ENCODE measurements around the gene RAD51B.
"Not testable (repeated sequence)": the region's sequence is repeated elsewhere in the genome, so short reads cannot be mapped to it uniquely, and the experiment has no call there.

The RAD51B gene

DNA sequence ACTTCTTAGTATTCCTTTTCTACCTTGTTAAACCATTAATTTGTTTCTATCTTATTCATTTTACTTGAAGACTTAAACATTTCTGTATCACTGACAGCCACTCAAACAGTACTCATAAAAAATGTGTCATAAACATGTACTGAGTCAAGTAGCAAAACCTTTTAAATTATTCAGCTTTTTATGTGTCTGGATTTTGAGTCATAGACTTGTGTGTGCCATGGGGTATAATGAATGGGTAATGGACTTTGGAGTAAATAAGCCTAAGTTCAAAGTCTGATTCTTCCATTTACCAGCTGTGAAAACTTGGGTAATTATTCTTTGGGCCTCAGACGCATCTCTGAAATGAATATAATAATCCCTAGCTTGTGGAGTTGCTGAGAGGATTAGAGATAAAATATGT lies 199.0 kb downstream of the RAD51B start:
- no peak for FAIRE-seq
- TF ChIP-seq PAX5 (IDR thresholded peaks at IDR 0.05; ENCODE audit: insufficient read depth, low read length, severe bottlenecking) = no peak
- no peak for TF ChIP-seq SPI1 (IDR thresholded peaks at IDR 0.05; ENCODE audit: low read depth, low read length)
- TF ChIP-seq POU2F2 (IDR thresholded peaks at IDR 0.05; ENCODE audit: low read depth, low read length) = no peak
- TF ChIP-seq POLR2AphosphoS5 (IDR thresholded peaks at IDR 0.05; ENCODE audit: low read depth, low read length) = no peak
- TF ChIP-seq TAF1 (IDR thresholded peaks at IDR 0.05; ENCODE audit: low read depth, low read length) = no peak
- TF ChIP-seq POLR2A (IDR thresholded peaks at IDR 0.05; ENCODE audit: low read depth, low read length) = no peak
- no peak for DNase-seq (ENCODE audit: insufficient read length, low spot score)

DNA sequence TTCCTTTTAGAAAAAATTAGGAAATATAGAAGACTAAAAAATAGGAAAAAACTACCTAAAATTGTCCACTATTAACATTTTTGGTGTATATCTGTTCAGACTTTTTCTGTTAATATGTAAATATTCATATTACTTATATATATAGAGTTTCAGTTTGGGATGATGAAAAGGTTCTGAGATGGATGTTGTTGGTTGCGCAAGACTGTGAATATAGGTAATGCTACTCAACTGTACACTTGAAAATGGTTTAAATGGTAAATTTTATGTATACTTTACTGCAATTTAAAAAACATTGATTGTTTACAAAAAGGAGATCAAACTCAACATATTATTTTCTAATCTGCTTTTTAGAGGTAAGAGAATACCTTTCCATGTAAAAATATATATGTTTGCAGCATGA lies 200.9 kb downstream of the RAD51B start:
- no peak for TF ChIP-seq POU2F2 (IDR thresholded peaks at IDR 0.05; ENCODE audit: low read depth, low read length)
- TF ChIP-seq TAF1 (IDR thresholded peaks at IDR 0.05; ENCODE audit: low read depth, low read length) = no peak
- TF ChIP-seq POLR2A (IDR thresholded peaks at IDR 0.05; ENCODE audit: low read depth, low read length) = no peak
- no peak for TF ChIP-seq POLR2AphosphoS5 (IDR thresholded peaks at IDR 0.05; ENCODE audit: low read depth, low read length)
- no peak for TF ChIP-seq PAX5 (IDR thresholded peaks at IDR 0.05; ENCODE audit: insufficient read depth, low read length, severe bottlenecking)
- TF ChIP-seq SPI1 (IDR thresholded peaks at IDR 0.05; ENCODE audit: low read depth, low read length) = no peak
- DNase-seq (ENCODE audit: insufficient read length, low spot score) = no peak
- FAIRE-seq = no peak

DNA sequence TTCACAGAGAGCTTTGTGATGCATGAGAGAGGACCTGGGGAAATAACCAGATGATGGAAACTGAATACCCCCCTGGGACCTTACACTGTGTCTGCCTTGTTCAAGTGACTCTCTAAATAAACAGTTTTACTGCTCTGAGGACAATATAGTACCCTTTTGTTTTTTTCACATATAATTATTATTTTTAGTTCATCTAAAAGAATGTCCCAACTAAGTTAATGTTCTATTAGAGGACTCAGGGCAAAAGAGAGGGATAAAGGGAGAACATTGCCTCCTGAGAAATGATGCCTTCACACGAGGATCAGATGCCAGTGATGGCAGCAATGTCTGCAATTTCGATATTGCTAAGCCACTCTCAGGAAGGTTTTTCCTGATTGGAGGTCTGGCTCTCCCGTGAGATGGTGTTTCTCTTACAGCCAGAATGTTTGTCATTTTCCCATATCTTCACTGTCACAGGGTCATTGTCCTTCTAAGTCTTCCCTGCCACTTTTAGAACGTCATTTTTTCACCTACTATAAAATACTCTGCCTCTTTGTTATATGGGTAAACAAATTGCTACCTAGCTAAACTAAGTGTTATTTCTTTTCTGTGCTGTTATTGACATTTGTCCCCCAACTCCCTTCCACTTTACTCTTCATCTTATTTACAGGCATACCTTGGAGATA lies 201.6 kb downstream of the RAD51B start:
- no peak for DNase-seq (ENCODE audit: insufficient read length, low spot score)
- TF ChIP-seq PAX5 (IDR thresholded peaks at IDR 0.05; ENCODE audit: insufficient read depth, low read length, severe bottlenecking) = no peak
- TF ChIP-seq SPI1 (IDR thresholded peaks at IDR 0.05; ENCODE audit: low read depth, low read length) = no peak
- no peak for TF ChIP-seq POU2F2 (IDR thresholded peaks at IDR 0.05; ENCODE audit: low read depth, low read length)
- no peak for TF ChIP-seq TAF1 (IDR thresholded peaks at IDR 0.05; ENCODE audit: low read depth, low read length)
- TF ChIP-seq POLR2A (IDR thresholded peaks at IDR 0.05; ENCODE audit: low read depth, low read length) = no peak
- no peak for TF ChIP-seq POLR2AphosphoS5 (IDR thresholded peaks at IDR 0.05; ENCODE audit: low read depth, low read length)
- FAIRE-seq = peak; percentile 45

DNA sequence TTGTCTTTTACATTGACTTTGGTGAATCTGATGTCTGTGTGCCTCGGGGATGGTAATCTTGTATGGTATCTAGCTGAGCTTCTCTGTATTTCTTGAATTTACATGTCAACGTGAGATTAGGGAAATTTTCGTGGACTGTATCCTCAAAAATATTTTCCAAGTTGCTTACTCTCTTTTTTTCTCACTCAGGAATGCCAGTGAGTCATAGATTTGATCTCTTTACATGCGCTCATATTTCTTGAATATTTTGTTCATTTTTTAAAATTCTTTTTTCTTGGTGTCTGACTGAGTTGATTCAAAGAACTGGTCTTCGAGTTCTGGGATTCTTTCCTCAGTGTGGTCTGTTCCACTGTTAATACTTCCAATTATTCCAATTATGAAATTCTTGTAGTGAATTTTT lies 207.7 kb downstream of the RAD51B start:
- no peak for TF ChIP-seq POLR2A (IDR thresholded peaks at IDR 0.05; ENCODE audit: low read depth, low read length)
- no peak for TF ChIP-seq TAF1 (IDR thresholded peaks at IDR 0.05; ENCODE audit: low read depth, low read length)
- no peak for TF ChIP-seq POLR2AphosphoS5 (IDR thresholded peaks at IDR 0.05; ENCODE audit: low read depth, low read length)
- TF ChIP-seq POU2F2 (IDR thresholded peaks at IDR 0.05; ENCODE audit: low read depth, low read length) = no peak
- no peak for TF ChIP-seq SPI1 (IDR thresholded peaks at IDR 0.05; ENCODE audit: low read depth, low read length)
- no peak for DNase-seq (ENCODE audit: insufficient read length, low spot score)
- FAIRE-seq = no peak

DNA sequence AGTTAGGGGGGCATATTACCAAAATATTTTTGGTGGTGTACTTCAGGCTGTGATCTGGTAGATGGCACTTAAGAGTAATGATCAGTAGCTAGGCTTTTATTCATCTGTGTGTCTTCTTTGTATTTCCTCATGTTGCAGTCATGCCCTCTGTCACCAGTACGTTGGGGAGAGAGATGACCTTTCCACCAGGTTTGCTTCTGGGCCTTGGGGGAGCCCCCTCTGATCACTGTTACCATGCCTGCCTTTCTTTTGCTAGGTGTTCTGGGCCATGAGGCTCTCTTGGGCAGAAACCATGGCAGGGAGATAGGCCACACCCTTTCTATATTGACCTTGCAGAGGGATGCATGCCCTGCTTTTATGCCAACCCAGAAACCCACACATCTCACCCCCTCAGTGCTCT lies 208.5 kb downstream of the RAD51B start:
- DNase-seq (ENCODE audit: insufficient read length, low spot score) (no peak), FAIRE-seq (no peak)
- no peak for TF ChIP-seq POLR2A (IDR thresholded peaks at IDR 0.05; ENCODE audit: low read depth, low read length)
- TF ChIP-seq TAF1 (IDR thresholded peaks at IDR 0.05; ENCODE audit: low read depth, low read length) = no peak
- no peak for TF ChIP-seq POU2F2 (IDR thresholded peaks at IDR 0.05; ENCODE audit: low read depth, low read length)
- TF ChIP-seq PAX5 (IDR thresholded peaks at IDR 0.05; ENCODE audit: insufficient read depth, low read length, severe bottlenecking) = no peak

DNA sequence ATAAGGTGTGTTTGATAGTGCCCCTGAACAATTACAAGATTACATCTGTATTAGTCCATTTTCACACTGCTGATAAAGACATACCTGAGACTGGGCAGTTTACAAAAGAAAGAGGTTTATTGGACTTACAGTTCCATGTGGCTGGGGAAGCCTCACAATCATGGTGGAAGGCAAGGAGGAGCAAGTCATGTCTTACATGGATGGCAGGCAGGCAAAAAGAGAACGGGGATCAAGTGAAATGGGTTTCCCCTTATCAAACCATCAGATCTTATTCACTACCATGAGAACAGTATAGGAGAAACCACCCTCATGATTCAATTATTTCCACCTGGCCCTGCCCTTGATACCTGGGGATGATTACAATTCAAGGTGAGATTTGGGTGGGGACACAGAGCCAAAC lies 211.4 kb downstream of the RAD51B start:
- FAIRE-seq; DNase-seq (ENCODE audit: insufficient read length, low spot score): not testable (repeated sequence)

DNA sequence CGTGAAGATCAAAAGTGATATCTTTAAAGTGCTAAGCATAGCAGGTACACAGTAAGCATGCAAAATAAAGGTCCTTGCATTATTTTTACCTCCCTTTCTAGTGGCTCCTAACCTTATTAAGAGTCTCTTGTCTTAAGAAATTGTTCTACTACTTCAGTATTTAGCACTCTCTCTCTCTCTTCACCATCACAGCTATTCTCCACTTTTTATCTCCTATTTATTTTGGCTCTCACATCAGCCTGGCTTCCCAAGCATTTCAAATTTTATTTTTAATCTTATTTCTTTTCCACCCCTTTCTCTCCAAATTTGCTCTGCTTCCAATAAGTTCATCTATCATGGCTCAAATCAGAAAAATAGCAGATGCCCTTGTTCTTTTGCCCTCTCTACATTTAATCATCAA lies 212.6 kb downstream of the RAD51B start:
- FAIRE-seq (no peak), DNase-seq (ENCODE audit: insufficient read length, low spot score) (no peak)
- no peak for TF ChIP-seq POU2F2 (IDR thresholded peaks at IDR 0.05; ENCODE audit: low read depth, low read length)
- no peak for TF ChIP-seq POLR2A (IDR thresholded peaks at IDR 0.05; ENCODE audit: low read depth, low read length)
- TF ChIP-seq PAX5 (IDR thresholded peaks at IDR 0.05; ENCODE audit: insufficient read depth, low read length, severe bottlenecking) = no peak
- TF ChIP-seq POLR2AphosphoS5 (IDR thresholded peaks at IDR 0.05; ENCODE audit: low read depth, low read length) = no peak
- no peak for TF ChIP-seq TAF1 (IDR thresholded peaks at IDR 0.05; ENCODE audit: low read depth, low read length)

DNA sequence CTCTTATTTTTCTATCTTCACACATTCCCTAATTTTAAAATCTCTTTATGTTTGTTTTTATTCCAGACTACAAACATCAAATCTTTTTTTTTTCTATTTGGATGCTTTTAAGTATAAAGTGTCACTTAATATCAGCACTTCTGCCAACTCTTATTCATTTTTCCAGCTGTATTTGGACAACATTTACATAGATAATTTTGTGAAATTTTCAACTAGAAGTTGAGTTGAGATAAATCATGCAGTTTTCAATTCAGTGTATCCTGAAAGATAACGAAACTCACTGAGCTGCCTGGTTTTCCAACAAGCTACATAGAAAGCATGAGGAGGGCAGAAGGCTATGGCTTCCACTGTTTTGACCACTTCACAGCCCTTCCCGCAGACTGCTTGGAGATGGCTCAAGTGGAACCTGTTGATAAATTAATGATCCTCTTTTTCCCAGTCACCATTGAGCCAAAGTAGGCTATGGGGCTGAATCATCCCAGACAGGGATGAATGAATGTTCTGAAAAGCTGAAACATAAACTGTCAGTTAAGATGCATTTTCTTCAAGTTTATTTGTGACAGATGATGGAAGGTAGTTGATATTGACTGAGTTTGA lies 213.9 kb downstream of the RAD51B start:
- DNase-seq (ENCODE audit: insufficient read length, low spot score) (no peak), FAIRE-seq (no peak)
- TF ChIP-seq TAF1 (IDR thresholded peaks at IDR 0.05; ENCODE audit: low read depth, low read length) = no peak
- TF ChIP-seq POU2F2 (IDR thresholded peaks at IDR 0.05; ENCODE audit: low read depth, low read length) = no peak

DNA sequence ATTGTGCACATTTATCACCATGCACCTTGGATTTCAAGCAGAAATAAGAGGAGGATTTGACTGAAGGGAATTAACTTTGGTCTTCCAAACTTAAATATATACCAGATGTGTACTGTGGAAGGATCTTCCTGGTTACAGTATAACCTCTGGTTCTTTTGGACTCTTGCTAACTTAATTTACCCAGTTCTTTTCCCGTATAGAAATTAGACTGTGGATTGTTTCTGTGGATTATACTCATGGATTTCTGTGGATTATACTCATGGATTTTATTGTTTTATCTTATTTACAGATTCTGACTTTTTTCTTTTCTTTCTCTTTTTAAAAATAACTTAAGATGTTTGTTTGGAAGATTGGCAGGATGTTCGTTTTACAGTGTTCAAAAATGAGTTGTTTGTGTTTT lies 215.3 kb downstream of the RAD51B start:
- TF ChIP-seq POLR2AphosphoS5 (IDR thresholded peaks at IDR 0.05; ENCODE audit: low read depth, low read length) = no peak
- TF ChIP-seq POU2F2 (IDR thresholded peaks at IDR 0.05; ENCODE audit: low read depth, low read length) = no peak
- no peak for TF ChIP-seq TAF1 (IDR thresholded peaks at IDR 0.05; ENCODE audit: low read depth, low read length)
- TF ChIP-seq POLR2A (IDR thresholded peaks at IDR 0.05; ENCODE audit: low read depth, low read length) = no peak
- TF ChIP-seq SPI1 (IDR thresholded peaks at IDR 0.05; ENCODE audit: low read depth, low read length) = no peak
- TF ChIP-seq PAX5 (IDR thresholded peaks at IDR 0.05; ENCODE audit: insufficient read depth, low read length, severe bottlenecking) = no peak
- no peak for FAIRE-seq
- DNase-seq (ENCODE audit: insufficient read length, low spot score) = no peak

DNA sequence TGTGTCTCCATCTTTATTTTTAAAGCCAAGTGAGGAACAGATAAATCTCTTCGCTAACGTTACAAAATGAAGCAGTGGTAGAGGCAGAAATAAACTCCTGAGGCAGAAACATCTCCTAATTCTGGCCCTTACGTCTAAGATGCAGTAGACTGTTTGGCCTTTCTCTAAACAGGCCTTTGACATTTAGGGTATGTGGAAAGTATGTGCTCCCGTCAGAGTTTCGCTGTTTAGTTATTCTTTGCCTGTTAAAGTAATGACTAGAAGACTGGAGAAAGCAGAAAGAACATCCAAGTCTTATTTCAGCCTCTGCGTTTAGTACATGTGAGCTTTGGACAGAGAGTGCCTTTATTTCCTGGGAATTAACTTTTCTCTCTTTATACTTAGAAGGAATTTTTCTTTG lies 216.6 kb downstream of the RAD51B start:
- DNase-seq (ENCODE audit: insufficient read length, low spot score) (no peak), FAIRE-seq (no peak)
- TF ChIP-seq POU2F2 (IDR thresholded peaks at IDR 0.05; ENCODE audit: low read depth, low read length) (no peak), POLR2AphosphoS5 (IDR thresholded peaks at IDR 0.05; ENCODE audit: low read depth, low read length) (no peak), SPI1 (IDR thresholded peaks at IDR 0.05; ENCODE audit: low read depth, low read length) (no peak), PAX5 (IDR thresholded peaks at IDR 0.05; ENCODE audit: insufficient read depth, low read length, severe bottlenecking) (no peak), TAF1 (IDR thresholded peaks at IDR 0.05; ENCODE audit: low read depth, low read length) (no peak), POLR2A (IDR thresholded peaks at IDR 0.05; ENCODE audit: low read depth, low read length) (no peak)

Measured in GM12891 (cell line).